Endothelial cell of umbilical vein (primary cell): ENCODE measurements around the gene HBG2. TPM values are rescaled to one million over a fixed set of nuclear protein-coding genes. Genes with fewer than 3 reads are reported as not detected.

Experiments
- BruUV-seq: library from RNA; stranded (reverse); fragments of 400-500 nt; replicated peaks from 2 replicates; lab custom pipeline; 2021; lab: Mats Ljungman, UMichigan
- CTCF ChIA-PET: fragments of 300-600, 350-600 bp; sonication (Branson Sonifier 250); formaldehyde crosslinking; loops from one replicate; lab custom pipeline; 2021; ENCODE audit warnings: antibody characterized with exemption, inconsistent platforms; lab: Charles Lee
- POLR2A ChIA-PET: fragments of 300-600, 350-600 bp; sonication (Branson Sonifier 250); formaldehyde crosslinking; loops from one replicate; lab custom pipeline; 2021; ENCODE audit warnings: antibody characterized with exemption, inconsistent platforms; lab: Charles Lee
- DNase-seq: peaks from one replicate; pipeline ENCODE4 v3.0.0-alpha.2; 2011; ENCODE audit warnings: low read depth, low spot score
- FAIRE-seq: peaks from 2 replicates; lab custom pipeline; 2011; peaks lifted over from hg19 to GRCh38; lab: Jason Lieb, UNC
- H2AFZ ChIP-seq: 2 replicates; pipeline ENCODE4 v1.6.0; 2012; ENCODE audit warnings: low read depth, low read length, control low read depth, inconsistent platforms
- H3K27ac ChIP-seq: 2 replicates; pipeline ENCODE4 v1.5.1; 2011; ENCODE audit warnings: low read depth, mild to moderate bottlenecking, control low read depth, low read length, moderate library complexity; ENCODE audit not compliant: insufficient read depth
- H3K27me3 ChIP-seq, 2 experiments: 2 replicates each; pipeline versions ENCODE4 v1.6.0 to v1.6.1; 2011; ENCODE audit warnings: low read length in 2 of 2, mixed read lengths in 1 of 2; ENCODE audit not compliant: control insufficient read depth in 2 of 2, insufficient read depth in 2 of 2
- H3K36me3 ChIP-seq, 2 experiments: 2 replicates in 1 of 2; 3 replicates in 1 of 2; pipeline ENCODE4 v1.5.1; 2011; ENCODE audit warnings: low read length in 2 of 2, mild to moderate bottlenecking in 1 of 2, moderate library complexity in 1 of 2; ENCODE audit not compliant: control insufficient read depth in 2 of 2, insufficient read depth in 2 of 2; ENCODE audit errors: extremely low read depth in 1 of 2
- H3K4me1 ChIP-seq: 3 replicates; pipeline ENCODE4 v1.5.1; 2011; ENCODE audit warnings: mild to moderate bottlenecking, low read length; ENCODE audit not compliant: control insufficient read depth, insufficient read depth; ENCODE audit errors: extremely low read depth
- H3K4me2 ChIP-seq: 2 replicates; pipeline ENCODE4 v1.6.1; 2011; ENCODE audit warnings: low read length, control low read depth, mixed read lengths; ENCODE audit not compliant: insufficient read depth
- H3K4me3 ChIP-seq, 3 experiments: fragments of 200-600 bp in 1 of 3; sonication (generic), shearing (Covaris generic) in 1 of 3; replicated peaks in 1 of 3; 2 replicates each; pipeline ENCODE4 v1.5.1; 2011 to 2016; ENCODE audit warnings: control low read depth in 3 of 3, low read length in 3 of 3, mild to moderate bottlenecking in 2 of 3, inconsistent platforms in 1 of 3, low read depth in 1 of 3, moderate library complexity in 1 of 3; ENCODE audit not compliant: insufficient read depth in 1 of 3
- H3K79me2 ChIP-seq: 2 replicates; pipeline ENCODE4 v1.6.0; 2012; ENCODE audit warnings: low read length, inconsistent platforms; ENCODE audit not compliant: control insufficient read depth, insufficient read depth
- H3K9ac ChIP-seq: replicated peaks from 2 replicates; pipeline ENCODE3; 2011; ENCODE audit warnings: low read length, control low read depth; ENCODE audit not compliant: insufficient read depth; ENCODE audit errors: extremely low read depth
- H3K9me1 ChIP-seq: replicated peaks from 3 replicates; pipeline ENCODE4 v1.6.0; 2011; ENCODE audit warnings: mild to moderate bottlenecking, low read length; ENCODE audit not compliant: control insufficient read depth, insufficient read depth; ENCODE audit errors: extremely low read depth
- H3K9me3 ChIP-seq: replicated peaks from 2 replicates; pipeline ENCODE4 v1.5.1; 2012; ENCODE audit warnings: low read length, inconsistent platforms; ENCODE audit not compliant: control insufficient read depth, insufficient read depth
- H4K20me1 ChIP-seq: replicated peaks from 2 replicates; pipeline ENCODE3; 2011; ENCODE audit warnings: mild to moderate bottlenecking, low read length; ENCODE audit not compliant: control insufficient read depth, insufficient read depth; ENCODE audit errors: extremely low read depth
- CTCF ChIP-seq, 2 donors: IDR thresholded peaks; 1 replicate in 1 of 2; 2 replicates in 1 of 2; pipeline ENCODE4 v1.5.1; 2011; ENCODE audit warnings: low read length in 2 of 2, mild to moderate bottlenecking in 2 of 2, moderate library complexity in 2 of 2, control low read depth in 1 of 2, inconsistent platforms in 1 of 2, low read depth in 1 of 2; ENCODE audit not compliant: insufficient read depth in 1 of 2; ENCODE audit errors: extremely low read depth in 1 of 2
- EZH2 ChIP-seq: IDR thresholded peaks from 2 replicates; pipeline ENCODE4 v1.6.1; 2012; ENCODE audit warnings: borderline replicate concordance, low read depth, mild to moderate bottlenecking, moderate library complexity, low read length, inconsistent platforms; ENCODE audit not compliant: severe bottlenecking
- FOS ChIP-seq: IDR thresholded peaks from 2 replicates; pipeline ENCODE4 v1.6.1; 2011; ENCODE audit warnings: mild to moderate bottlenecking, low read length, moderate library complexity, borderline replicate concordance; ENCODE audit not compliant: insufficient read depth
- GATA2 ChIP-seq: IDR thresholded peaks from 2 replicates; pipeline ENCODE4 v1.7.0; 2011; ENCODE audit warnings: low read depth, mild to moderate bottlenecking, moderate library complexity, mixed read lengths, low read length; ENCODE audit not compliant: insufficient read length, insufficient read depth
- JUN ChIP-seq: IDR thresholded peaks from 2 replicates; pipeline ENCODE4 v1.6.1; 2011; ENCODE audit warnings: borderline replicate concordance, low read depth; ENCODE audit not compliant: insufficient read length, insufficient read depth
- MAX ChIP-seq: IDR thresholded peaks from 2 replicates; pipeline ENCODE4 v1.6.1; 2011; ENCODE audit not compliant: insufficient read depth, insufficient read length
- MYC ChIP-seq: IDR thresholded peaks from one replicate; pipeline ENCODE4 v1.6.1; 2011; ENCODE audit warnings: mild to moderate bottlenecking, low read depth, low read length
- POLR2A ChIP-seq: IDR thresholded peaks from 2 replicates; pipeline ENCODE4 v1.6.1; 2012; ENCODE audit warnings: low read depth, mild to moderate bottlenecking, control low read depth, low read length
- POLR2AphosphoS5 ChIP-seq: IDR thresholded peaks from 2 replicates; pipeline ENCODE4 v1.6.1; 2012; ENCODE audit warnings: low read depth, mild to moderate bottlenecking, control low read depth, low read length, moderate library complexity; ENCODE audit not compliant: insufficient read depth
- dilution Hi-C: fragments of 300-500 bp; cut with MboI; formaldehyde crosslinking; loops from one replicate; pipeline ENCODE4 v1.15.0; 2019; ENCODE audit warnings: low sequenced_read_pairs; ENCODE audit not compliant: extremely low pct_ligation_motif_present
- intact Hi-C: fragments of 100-400 bp; cut with micrococcal nuclease; formaldehyde crosslinking; loops from one replicate; pipeline ENCODE4 v1.10.0; 2022
- polyA plus RNA-seq, 4 experiments: library from polyadenylated mRNA; depleted of rRNA in 3 of 4; stranded (reverse) in 3 of 4; unstranded in 1 of 4; fragments of >200 nt; gene quantifications; 2 replicates each; pipeline versions ENCODE4 v1.2.1 to v1.2.3, GENCODE V29; 2011 to 2012; ENCODE audit warnings: missing spikeins in 1 of 4
- total RNA-seq: library from RNA; stranded (reverse); gene quantifications from 2 replicates; pipeline ENCODE4 v1.2.3, GENCODE V29; 2021

The HBG2 gene
- total and polyA plus RNA-seq, 2 donors (not counting 3 experiments of a cell fraction or from before 2014, with no cell fraction given): 1.2 TPM; not detected in 1

- Histone ChIP-seq H3K27me3 (no peaks in the 10 kb centered on the region), H3K9me1 (no peaks in the 10 kb centered on the region), H3K79me2 (no peaks in the 10 kb centered on the region), H2AFZ (no peak overlapping the region), H3K27ac (no peak overlapping the region), H3K9ac (no peak overlapping the region), H4K20me1 (no peaks in the 10 kb centered on the region), H3K9me3 (no peaks in the 10 kb centered on the region), H3K4me3 (no peak overlapping the region), H3K4me2 (no peak overlapping the region), H3K36me3 (no peaks in the 10 kb centered on the region), H3K4me1 (no peaks in the 10 kb centered on the region)
- BruUV-seq: no TSS peak
- DNase-seq (no peak), FAIRE-seq (no peak)
- ChIA-PET CTCF (interaction anchor here (0.7 kb wide), 1 partner anchor 11 kb away, joined by 3 read pairs; no protein-coding TSS in a partner anchor), POLR2A (no interaction called here)
- dilution Hi-C loops: no loop called here
- intact Hi-C loops: no loop called here
- TF ChIP-seq MAX: no peak
- no peak for TF ChIP-seq POLR2AphosphoS5
- TF ChIP-seq FOS: no peak
- TF ChIP-seq MYC: no peak
- TF ChIP-seq CTCF (IDR thresholded peaks at IDR 0.05; ENCODE audit: extremely low read depth in 1 of 2, insufficient read depth in 1 of 2, low read depth in 1 of 2, low read length in 2 of 2): no peak
- no peak for TF ChIP-seq GATA2
- no peak for TF ChIP-seq EZH2
- TF ChIP-seq JUN: no peak
- TF ChIP-seq POLR2A: no peak
These were observed 31.8 kb upstream of the HBG2 start for GRCh38 chr11:5286351-5286750.
